GM12875 (cell line): Measurements from ENCODE around the gene GRIP2.
A peak's percentile ranks its signal among the peaks of the same experiment; 100 is the strongest.

Experiments
- H3K4me3 ChIP-seq: one replicate; pipeline ENCODE4 v1.5.1; 2011; ENCODE audit warnings: low read depth, low read length, control low read depth
- TF ChIP-seq, protein P1 (sequence below): IDR thresholded peaks from 2 replicates; pipeline ENCODE4 v1.5.1; 2011; ENCODE audit warnings: low read depth, mild to moderate bottlenecking, control low read depth, inconsistent platforms, low read length, moderate library complexity, borderline replicate concordance; ENCODE audit not compliant: insufficient read depth

The GRIP2 gene

DNA sequence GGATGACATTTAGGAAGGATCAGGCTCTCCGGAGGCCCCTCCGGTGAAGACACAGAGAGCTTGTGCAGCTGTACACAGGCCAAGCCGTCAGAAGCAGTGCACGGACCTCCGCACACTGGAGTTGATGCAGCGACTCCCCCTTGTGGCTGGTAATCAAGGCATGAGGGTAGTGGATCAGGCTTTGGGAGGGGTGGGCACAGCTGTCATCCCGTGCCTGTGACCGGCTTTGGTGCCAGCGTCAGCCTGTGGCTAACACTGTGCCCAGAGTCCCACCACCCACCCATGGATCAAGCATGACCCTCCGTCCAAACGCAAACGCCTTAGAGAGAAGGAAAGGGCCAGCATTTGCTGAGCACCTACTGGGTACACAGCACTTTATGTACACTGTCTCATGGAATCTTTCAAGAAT lies 8.2 kb upstream of the GRIP2 start:
- no peak overlapping the region for H3K4me3 ChIP-seq
- TF ChIP-seq, protein P1, sequence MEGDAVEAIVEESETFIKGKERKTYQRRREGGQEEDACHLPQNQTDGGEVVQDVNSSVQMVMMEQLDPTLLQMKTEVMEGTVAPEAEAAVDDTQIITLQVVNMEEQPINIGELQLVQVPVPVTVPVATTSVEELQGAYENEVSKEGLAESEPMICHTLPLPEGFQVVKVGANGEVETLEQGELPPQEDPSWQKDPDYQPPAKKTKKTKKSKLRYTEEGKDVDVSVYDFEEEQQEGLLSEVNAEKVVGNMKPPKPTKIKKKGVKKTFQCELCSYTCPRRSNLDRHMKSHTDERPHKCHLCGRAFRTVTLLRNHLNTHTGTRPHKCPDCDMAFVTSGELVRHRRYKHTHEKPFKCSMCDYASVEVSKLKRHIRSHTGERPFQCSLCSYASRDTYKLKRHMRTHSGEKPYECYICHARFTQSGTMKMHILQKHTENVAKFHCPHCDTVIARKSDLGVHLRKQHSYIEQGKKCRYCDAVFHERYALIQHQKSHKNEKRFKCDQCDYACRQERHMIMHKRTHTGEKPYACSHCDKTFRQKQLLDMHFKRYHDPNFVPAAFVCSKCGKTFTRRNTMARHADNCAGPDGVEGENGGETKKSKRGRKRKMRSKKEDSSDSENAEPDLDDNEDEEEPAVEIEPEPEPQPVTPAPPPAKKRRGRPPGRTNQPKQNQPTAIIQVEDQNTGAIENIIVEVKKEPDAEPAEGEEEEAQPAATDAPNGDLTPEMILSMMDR, result peak; percentile 67

DNA sequence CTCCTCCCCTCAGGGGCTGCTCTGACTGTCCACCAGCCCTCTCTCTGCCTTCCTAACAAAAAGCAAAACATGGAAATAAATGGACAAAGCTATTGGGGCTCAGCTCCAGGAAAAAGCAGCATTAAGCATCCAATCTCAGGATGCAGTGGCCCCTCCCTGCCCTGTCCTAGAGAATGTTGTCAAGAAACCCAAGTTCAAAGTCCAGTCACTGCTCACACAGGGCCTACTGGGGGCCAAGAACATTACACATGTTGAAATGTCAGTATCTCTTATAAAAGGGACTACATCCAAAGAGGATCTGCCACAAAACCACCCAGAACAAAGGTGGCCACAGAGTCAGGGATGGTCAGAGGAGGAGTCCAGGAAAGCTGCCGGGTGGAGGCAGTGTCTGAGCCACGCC lies 7.6 kb upstream of the GRIP2 start:
- no peak overlapping the region for H3K4me3 ChIP-seq
- TF ChIP-seq, protein P1, result no peak

DNA sequence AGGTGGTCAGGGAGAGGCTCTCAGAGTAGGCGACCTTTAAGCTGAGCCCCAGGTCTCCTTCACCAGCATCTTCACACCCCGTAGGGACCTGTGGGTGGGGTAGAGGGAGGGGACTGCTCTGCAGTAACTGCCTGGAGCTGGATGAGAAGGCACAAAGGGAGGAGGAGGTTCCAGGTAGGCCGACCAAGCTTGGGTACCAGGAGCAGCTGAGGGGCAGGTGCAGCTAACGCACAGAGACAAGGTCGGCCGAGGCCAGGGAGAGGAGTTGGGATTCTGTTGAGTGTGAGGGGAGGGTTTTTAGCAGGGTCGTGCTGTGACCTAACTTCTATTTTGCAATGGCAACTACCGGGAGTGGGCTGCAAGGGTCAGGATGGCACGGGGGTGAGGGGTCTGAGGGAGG lies 5.9 kb upstream of the GRIP2 start:
- TF ChIP-seq, protein P1, result no peak
- H3K4me3 ChIP-seq, result no peak overlapping the region

DNA sequence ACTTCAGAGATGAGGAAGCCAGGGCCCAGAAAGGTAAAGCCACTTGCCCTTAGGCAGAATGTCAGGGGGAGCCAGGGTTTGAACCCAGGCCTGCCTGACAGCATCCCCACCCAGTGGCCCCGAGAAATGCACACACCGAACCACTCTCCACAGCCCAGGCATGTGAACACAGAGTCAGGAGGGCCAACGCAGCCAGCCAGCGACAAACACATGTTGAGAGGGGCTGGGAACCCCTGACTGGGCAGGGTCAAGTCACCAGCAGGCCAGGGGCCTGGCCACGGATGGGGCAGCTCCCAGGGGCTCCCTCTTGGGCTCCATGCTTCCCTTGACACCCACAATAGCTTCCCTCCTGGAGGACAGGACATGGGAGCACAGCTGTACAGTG lies 5.1 kb upstream of the GRIP2 start:
- H3K4me3 ChIP-seq, result no peak overlapping the region
- TF ChIP-seq, protein P1, result no peak

DNA sequence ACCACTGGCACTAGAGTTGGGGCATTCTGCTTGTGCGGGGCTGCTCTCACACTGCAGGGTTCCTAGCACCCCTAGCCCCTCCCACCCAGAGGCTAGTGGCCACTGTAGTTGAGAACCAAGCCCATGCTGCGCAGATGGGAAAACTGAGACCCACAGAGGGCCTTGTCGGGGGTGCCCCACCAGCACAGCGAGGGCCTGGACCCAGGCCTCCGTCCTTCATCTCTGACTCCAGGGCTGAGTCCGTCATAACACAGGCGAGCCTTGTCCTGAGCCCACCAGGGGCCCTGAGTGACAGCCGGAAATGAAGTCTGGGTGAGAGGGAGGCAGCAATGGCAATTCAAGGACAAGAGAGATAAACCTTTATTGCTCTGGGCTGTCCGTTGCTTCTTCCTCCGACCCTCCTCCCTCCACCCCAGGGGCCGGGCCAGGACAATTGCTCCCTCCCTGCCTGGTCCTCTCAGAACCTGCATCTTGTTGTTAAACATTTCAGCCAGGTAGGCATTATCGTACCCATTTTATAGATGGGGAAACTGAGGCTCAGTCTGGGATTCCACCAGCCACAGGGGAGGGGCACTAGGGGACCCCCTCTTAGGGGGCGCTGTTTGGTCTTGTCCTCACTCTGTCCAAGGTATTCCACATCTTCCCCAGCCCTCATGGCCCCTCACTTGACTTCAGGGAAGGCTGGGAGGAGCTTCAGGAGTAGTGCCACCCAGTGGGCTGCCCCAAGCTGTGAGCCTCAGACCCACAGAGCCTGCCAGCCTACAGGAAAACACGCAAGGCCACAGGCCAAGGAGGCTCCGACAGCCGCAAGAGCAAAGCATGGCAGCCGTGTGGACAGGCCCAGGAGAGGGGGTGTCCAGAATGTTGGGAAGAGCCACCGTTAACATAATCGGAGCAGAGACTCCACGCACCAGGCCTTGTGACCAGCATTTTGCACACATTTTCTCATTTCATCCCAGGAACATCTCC lies 4.4 kb upstream of the GRIP2 start:
- TF ChIP-seq, protein P1, result no peak
- no peak overlapping the region for H3K4me3 ChIP-seq

DNA sequence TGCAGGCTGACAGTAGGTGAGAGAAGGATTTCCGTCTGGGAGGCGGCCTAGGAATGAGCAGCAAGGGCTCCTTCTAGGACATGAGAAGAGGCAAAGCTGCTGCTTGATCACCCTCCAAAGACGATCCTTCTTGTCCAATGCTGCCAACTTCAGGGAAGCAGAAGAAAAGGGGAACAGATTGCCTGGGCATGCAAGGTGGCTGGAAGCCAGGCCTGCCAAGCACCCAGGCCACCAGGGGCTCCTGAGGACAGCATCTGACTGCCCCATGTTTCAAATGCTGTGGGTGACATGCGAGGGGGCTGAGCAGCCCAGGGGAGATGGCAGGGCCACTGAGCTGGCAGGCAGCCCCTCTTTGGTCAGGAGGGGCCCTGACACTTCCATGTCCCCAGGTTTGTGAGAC lies 3.3 kb upstream of the GRIP2 start:
- TF ChIP-seq, protein P1, result no peak
- H3K4me3 ChIP-seq, result no peak overlapping the region

DNA sequence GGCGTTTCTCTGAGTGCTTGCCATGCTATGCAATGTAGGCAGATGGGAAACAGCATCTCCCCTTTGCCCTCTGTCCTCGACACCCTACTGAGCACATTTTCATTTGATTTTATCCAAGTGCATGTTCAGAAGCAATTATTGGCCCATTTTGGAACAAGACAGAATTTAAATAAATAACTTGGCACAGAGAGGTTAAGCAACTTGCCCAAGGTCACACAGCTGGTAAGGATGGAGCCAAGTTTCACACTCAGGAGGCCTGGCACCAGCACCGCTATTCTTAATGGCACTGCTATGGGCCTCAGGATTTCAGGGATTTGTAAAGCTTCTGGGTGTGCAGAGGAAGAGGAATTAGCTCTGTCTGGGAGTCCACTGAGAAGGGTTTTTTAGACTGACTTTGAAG lies 2.5 kb upstream of the GRIP2 start:
- H3K4me3 ChIP-seq, result no peak overlapping the region
- TF ChIP-seq, protein P1, result no peak
